Astrocyte of the hippocampus (primary cell): ENCODE results near the gene CYTH2.
"Not testable (repeated sequence)": the region's sequence is repeated elsewhere in the genome, so short reads cannot be mapped to it uniquely, and the experiment has no call there.

Experiments
- DNase-seq: peaks from one replicate; pipeline ENCODE4 v3.0.0; 2011; ENCODE audit warnings: low read depth, low spot score

The CYTH2 gene

DNA sequence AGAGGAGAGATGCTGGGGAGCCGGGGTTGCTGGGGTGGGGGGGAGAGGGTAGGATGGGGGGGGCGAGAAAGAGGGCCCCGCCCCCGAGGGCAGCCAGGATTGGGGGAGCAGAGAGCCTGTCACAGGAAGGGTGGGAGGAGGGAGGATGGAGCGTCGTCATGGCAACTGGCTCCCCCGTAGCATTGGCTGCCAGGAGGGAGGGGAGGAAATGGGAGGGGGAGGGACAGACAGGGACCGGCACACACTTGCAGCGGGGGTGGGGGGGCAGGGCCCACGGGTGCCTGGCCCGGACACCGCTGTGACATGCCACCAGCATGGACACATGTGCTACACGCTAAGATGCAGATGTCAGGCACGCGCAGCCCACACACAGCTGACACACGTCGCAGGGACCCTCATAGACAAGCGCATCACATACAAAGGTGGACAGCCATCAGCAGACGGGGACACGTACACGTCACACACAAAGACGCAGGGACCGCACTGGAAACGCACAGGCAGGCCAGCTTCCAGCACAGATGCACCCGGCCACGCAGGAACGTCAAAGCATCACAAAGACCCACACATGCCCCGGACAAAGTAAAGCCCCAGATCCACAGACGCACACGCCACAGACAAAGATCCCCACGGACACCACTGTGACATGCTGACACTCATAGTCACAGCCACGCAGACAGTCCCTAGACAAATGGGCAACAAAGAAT lies 42.8 kb downstream of the CYTH2 start, which contains the start of gene LMTK3:
TSS of gene LMTK3 (minus strand) at position 36 of the 704 bp plus-strand sequence. CDS start 259 bp downstream, outside the sequence.
- DNase-seq, result peak; percentile 76

DNA sequence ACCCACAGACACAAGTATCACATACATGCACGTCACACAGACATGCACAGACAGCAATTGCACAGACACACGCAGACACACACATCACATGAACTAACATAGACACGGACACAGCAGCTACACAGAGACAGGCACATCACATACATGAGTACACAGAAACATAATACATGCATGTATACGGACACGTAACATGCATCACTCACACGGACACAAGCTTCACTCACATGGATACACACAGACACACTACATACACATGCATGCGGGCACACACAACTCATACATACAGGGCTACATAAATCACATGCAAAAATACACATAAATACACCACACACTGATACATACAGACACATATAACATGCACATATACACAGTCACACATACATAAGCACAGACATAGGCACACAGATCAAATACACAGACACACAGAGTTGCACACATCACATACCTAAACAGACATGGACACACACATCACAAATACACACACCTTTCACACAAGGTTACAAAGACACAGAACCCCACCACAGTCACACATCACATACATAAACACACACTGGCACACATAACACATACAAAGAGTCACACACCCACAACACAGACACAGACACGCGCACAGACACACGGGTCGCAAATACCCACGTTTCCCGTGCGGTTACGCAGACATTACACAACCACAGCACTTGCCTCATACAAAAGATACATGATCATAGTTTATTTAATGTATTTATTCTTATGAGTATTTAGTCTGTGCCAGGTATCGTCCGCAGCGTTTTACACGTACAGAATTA lies 43.5 kb downstream of the CYTH2 start:
- no peak for DNase-seq

DNA sequence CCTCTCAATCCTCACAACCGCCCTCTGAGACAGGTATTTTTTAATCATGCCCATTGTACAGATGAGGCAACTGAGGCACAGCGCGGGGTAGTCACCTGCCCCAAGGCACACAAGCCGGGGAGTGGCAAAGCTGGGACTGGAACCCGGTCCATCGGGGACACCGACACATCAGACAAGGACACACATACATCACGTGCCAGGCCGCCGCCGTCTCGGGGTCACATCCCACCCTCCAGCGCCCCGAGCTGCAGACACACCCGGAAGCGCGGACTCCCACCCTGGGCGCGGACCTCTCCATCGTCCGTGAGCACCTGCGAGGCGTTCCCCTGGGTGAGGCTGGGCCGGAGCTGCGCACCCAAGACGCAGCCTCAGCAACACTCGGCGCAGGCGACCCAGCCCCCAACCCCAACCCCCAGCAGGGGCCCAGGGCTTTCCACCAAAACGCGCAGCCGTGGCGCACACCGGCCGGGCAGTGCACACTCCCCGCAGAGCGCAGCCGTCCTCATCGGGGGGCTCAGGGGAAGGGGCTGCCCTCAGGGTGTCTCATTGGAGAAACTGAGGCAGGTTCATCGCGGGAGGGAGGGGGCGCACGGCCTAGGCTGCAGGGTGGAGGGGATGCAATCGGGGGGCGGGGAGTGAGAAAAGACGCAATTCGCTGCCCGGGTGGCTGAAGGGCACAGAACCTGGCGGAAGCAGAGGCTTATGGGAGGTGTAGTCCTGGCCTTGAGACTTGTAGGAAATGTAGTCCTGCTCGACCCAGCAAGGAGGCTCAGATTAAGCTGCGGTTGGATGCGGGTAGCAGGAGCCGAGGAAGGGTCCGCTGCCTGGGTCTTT lies 44.3 kb downstream of the CYTH2 start:
- peak; percentile 81 for DNase-seq

DNA sequence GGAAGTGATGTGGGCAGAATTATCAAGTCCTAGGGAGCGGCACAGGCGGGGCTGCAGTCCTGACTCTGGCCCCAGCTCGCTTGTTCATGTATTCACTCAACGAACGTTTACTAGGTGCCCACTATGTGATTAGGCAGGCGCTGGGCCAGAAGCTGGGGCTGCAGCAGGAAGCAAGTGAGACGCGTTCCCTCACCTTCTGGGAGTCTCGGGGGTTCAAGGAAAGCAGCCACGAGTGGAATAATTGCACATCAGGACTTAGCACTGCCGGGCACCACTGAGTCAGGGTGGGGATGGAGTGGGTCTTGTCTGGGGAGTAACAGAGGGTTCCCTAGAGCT lies 44.9 kb downstream of the CYTH2 start:
- DNase-seq, result no peak

DNA sequence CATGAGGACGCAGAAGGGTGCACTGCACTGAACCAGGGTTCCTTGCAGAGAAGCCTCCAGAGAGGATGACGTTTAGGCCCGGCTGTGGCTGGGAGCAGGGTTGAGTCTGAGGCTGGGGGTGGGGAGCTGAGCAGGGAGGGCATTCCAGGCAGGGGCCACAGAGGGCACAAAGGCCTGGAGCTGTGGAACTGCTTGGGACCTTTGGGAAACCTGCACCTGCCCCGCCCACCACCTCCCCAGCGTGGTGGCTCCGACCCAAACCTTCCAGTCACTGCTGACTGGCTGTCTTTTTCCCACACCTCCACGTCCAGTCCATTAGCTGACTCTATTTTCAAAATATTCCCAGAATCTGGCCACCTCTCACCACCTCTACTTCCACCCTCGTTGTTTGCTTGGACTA lies 47.4 kb downstream of the CYTH2 start:
- no peak for DNase-seq

DNA sequence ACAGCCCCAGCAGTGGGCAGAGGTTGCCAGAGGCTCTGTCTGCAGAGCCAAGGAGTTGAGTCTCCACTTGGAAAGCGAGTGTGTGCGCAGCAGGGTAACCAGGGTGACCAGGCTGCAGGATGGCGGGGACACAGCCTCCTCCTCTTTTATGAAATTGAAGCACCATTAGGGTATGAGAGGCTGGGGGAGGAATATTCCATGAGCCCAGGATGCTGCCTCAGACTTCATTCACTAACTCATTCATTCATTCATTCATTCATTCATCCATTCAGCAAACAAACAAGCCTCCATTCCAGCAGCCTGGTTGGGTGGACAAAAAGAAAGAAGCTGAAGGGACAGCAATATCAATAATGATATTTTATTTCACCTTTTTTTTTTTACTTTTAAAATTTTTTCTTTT lies 49.0 kb downstream of the CYTH2 start:
- DNase-seq, result no peak

DNA sequence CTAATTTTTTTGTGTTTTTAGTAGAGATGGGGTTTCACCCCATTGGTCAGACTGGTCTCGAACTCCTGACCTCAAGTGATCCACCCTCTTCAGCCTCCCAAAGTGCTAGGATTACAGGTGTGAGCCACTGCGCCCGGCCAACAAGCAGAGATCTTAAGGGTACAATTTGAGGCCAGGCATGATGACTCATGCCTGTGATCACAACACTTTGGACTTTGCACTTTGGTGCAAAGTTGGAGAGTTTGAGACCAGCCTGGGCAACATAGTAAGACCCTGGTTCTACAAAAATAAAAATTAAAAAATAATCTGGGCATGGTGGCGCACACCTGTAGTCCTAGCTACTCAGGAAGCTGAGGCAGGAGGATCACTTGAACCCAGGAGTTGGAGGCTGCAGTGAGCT lies 50.3 kb downstream of the CYTH2 start:
- DNase-seq, result not testable (repeated sequence)

DNA sequence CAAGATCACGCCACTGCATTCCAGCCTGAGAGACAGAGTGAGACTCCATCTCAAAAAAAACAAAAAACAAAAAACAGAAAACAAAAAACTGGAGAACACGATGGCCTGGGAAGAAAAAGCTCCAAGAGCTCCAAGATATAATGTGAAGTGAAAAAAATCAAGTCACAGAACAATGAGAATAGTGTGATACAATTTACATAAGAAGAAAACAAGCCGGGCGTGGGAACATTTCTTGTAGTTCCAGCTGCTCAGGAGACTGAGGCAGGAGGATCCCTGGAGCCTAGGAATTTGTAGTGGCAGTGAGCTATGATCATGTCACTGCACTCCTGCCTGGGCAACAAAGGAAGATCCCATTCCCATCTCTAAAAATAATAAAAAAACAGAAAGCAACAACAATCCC lies 51.0 kb downstream of the CYTH2 start:
- no peak for DNase-seq

DNA sequence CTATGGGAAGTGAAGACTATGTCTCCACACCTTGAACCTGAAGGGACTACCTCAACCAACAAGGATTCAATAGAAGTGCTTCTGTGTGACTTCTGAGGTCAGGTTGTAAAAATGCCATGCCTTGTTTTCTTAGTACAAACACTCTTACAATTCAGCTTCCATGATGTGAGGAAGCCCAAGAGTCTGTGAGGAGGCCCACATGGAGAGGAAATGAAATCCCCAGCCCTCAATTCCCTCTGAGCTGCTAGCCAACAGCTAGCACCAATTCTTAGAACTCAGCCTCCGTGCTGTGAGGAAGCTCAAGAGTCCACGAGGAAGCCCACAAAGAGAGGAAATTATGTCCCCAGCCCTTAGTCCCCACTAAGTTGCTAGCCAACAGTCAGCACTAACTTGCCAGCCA lies 55.1 kb downstream of the CYTH2 start:
- DNase-seq, result no peak

DNA sequence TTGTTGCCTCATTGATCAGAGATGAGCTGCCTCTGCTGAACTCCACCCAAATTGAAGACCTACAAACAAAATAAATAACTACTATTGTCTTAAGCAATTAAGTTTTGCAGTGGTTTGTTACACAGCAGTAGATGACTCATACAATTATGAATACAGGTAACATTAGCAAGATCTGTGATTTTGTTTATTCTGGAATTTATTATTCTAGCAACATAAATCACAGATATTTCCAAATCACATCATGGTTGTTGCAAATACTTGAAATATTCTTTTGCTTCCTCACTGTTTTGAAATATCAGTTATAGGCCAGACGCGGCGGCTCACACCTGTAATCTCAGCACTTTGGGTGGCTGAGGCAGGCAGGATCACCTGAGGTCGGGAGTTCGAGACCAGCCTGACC lies 55.6 kb downstream of the CYTH2 start:
- no peak for DNase-seq

DNA sequence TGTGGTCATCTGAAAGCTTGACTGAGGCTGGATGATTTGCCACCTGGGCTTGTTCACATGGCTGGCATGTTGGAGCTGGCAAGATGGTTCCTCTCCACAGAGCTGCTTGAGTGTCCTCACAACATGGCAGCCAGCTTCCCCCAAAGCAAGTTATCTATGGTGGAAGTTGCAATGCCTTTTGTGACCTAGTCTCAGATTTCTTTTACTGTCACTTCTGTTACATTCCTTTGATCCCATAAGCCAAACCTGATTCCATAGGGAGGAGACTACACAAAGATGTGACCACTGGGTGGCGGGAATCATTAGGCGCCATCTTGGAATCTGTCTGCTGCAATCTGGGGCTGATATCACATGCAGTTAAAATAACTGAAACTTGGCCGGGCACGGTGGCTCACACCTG lies 60.0 kb downstream of the CYTH2 start:
- no peak for DNase-seq

DNA sequence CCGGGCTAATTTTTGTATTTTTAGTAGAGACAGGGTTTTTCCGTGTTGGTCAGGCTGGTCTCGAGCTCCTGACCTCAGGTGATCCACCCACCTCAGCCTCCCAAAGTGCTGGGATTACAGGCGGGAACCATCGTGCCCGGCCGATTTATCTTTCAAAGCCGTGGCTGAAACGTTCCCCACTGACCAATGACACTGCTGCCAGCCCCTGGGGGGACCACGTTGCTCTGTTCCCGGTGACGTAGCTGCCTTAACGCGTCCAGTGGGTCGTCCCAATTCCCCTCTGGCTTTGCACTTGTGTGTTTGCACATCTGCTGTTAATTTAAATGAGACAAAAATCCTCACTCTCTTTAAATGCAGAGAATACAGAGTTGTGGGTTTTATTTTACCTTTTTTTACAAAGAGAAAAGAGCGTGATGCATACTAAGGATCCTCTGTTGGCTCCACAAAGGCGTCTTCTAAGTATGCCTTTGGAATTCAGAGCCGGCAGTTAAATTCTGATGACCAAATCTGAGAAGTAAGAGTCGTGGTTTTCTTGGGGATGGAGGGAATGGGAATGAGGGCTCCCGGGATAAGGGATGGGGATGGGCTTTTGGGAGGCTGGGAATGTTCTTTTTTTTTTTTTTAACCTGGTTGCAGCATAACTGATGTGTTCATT lies 61.0 kb downstream of the CYTH2 start:
- DNase-seq, result no peak

DNA sequence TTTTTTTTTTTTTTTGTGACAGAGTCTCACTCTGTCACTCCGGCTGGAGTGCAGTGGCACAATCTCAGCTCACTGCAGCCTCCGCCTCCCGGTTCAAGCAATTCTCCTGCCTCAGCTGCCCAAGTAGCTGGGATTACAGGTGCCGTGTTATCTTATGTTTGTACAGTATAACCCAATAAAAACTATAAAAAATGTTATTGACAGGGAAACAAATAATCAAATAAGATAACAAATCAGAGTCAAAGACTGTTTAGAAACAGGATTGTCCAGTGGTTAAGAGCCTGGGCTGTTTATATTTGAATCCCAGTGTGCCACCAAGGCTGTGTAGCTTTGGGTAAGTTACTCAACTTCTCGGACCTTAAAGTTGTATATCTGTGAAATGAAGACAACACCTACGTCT lies 61.6 kb downstream of the CYTH2 start:
- DNase-seq, result no peak
